Measurements from ENCODE around the gene PTPRG. TPM values are rescaled to one million over a fixed set of nuclear protein-coding genes. Genes with fewer than 3 reads are reported as not detected.

The PTPRG gene
- total and polyA plus RNA-seq, 2 experiments from 2014 or later = 24.4 to 131 TPM

DNA sequence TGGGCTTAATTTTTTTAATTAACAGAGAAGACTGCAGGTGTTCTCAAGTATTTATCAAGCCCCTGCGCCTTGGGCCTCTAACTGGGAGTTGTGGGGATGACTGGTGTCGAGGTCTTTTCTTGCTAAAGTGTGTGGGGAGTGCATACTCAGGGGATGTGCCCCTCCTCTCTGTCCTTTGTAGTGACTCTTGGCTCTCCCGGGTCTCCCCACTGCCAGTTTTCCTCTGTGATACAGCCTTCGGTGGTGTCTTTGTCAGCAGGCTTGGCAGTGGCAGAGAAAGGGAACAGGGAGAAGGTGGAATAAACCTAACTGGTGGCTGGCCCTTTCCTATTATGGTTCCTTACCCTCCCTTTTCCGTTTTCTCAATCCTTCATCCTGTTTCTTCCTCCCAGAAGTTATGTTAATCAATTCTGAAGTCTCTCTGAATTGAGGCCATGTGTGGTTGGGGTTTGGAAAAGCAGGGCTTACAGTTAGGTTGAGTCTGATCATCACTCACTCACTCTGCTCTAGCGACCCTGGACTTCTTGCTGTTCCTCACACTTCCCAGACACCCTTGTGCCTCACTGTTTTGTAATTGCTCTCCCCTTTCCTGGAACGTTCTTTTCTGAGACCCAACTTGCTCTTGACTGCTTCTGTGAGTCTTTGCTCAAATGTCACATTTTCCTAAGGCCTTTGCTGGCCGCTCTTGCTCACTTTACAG is 158.1 kb downstream of the PTPRG start (continued):
- no peak for TF ChIP-seq CTCF (conservative IDR thresholded peaks at IDR 0.05; ENCODE audit: low read depth in 2 of 2)

- ATAC-seq = no peak
- H3K4me1 Mint-ChIP-seq = peaks cover 62% of the 10 kb centered on the region
These were observed 161.7 kb downstream of the PTPRG start for GRCh38 chr3:61723038-61723437.

More at GRCh38 chr3:61723038-61723437, 161.7 kb downstream of the PTPRG start:
- TF ChIP-seq CREB1 (CRISPR knock-in tag; IDR thresholded peaks at IDR 0.05; ENCODE audit: low read depth) = no peak
- TF ChIP-seq, protein P1, sequence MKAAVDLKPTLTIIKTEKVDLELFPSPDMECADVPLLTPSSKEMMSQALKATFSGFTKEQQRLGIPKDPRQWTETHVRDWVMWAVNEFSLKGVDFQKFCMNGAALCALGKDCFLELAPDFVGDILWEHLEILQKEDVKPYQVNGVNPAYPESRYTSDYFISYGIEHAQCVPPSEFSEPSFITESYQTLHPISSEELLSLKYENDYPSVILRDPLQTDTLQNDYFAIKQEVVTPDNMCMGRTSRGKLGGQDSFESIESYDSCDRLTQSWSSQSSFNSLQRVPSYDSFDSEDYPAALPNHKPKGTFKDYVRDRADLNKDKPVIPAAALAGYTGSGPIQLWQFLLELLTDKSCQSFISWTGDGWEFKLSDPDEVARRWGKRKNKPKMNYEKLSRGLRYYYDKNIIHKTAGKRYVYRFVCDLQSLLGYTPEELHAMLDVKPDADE (IDR thresholded peaks at IDR 0.05) = no peak
- no peak for TF ChIP-seq ZNF462 (CRISPR knock-in tag; IDR thresholded peaks at IDR 0.05)
- TF ChIP-seq POLR2AphosphoS5 (IDR thresholded peaks at IDR 0.05; ENCODE audit: low read depth) = no peak
- TF ChIP-seq, protein P2, sequence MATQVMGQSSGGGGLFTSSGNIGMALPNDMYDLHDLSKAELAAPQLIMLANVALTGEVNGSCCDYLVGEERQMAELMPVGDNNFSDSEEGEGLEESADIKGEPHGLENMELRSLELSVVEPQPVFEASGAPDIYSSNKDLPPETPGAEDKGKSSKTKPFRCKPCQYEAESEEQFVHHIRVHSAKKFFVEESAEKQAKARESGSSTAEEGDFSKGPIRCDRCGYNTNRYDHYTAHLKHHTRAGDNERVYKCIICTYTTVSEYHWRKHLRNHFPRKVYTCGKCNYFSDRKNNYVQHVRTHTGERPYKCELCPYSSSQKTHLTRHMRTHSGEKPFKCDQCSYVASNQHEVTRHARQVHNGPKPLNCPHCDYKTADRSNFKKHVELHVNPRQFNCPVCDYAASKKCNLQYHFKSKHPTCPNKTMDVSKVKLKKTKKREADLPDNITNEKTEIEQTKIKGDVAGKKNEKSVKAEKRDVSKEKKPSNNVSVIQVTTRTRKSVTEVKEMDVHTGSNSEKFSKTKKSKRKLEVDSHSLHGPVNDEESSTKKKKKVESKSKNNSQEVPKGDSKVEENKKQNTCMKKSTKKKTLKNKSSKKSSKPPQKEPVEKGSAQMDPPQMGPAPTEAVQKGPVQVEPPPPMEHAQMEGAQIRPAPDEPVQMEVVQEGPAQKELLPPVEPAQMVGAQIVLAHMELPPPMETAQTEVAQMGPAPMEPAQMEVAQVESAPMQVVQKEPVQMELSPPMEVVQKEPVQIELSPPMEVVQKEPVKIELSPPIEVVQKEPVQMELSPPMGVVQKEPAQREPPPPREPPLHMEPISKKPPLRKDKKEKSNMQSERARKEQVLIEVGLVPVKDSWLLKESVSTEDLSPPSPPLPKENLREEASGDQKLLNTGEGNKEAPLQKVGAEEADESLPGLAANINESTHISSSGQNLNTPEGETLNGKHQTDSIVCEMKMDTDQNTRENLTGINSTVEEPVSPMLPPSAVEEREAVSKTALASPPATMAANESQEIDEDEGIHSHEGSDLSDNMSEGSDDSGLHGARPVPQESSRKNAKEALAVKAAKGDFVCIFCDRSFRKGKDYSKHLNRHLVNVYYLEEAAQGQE (IDR thresholded peaks at IDR 0.05; ENCODE audit: unreplicated experiment) = no peak
- TF ChIP-seq CTCF (conservative IDR thresholded peaks at IDR 0.05; ENCODE audit: low read depth in 2 of 2) = no peak
- no peak for TF ChIP-seq STAT1 (IDR thresholded peaks at IDR 0.05; ENCODE audit: unreplicated experiment)
- no peak for TF ChIP-seq JUNB (IDR thresholded peaks at IDR 0.05; ENCODE audit: unreplicated experiment)
- no peak for TF ChIP-seq EZH2 (IDR thresholded peaks at IDR 0.05; ENCODE audit: low read depth, unreplicated experiment)
- Histone ChIP-seq H3K27ac (ENCODE audit: low read depth) (no peak overlapping the region), H3F3A (replicated peaks; ENCODE audit: low read depth) (no peaks in the 10 kb centered on the region), H3K9me2 (ENCODE audit: insufficient read depth) (no peaks in the 10 kb centered on the region), H3K4me1 (ENCODE audit: insufficient read depth) (peaks cover 59% of the 10 kb centered on the region), H3K4me2 (no peak overlapping the region), H2AFZ (no peak overlapping the region), H3K4me3 (no peak overlapping the region), H3K27me3 (ENCODE audit: insufficient read depth) (no peaks in the 10 kb centered on the region), H3K36me3 (ENCODE audit: insufficient read depth) (0 out of 2 replicates have a peak, but pooled peaks cover 4% of the 10 kb centered on the region), H4K20me1 (replicated peaks; ENCODE audit: insufficient read depth) (0 out of 2 replicates have a peak, but pooled peaks cover 5% of the 10 kb centered on the region), H3K79me2 (replicated peaks; ENCODE audit: insufficient read depth) (peaks cover 100% of the 10 kb centered on the region)
- H3K27me3 Mint-ChIP-seq (ENCODE audit: insufficient read depth, low read depth, poor library complexity) = peaks cover 3% of the 10 kb centered on the region
- H3K4me3 Mint-ChIP-seq = no peak overlapping the region
- no peak for DNase-seq (ENCODE audit: low spot score)
- H3K27ac Mint-ChIP-seq = no peak overlapping the region
- no peaks in the 10 kb centered on the region for H3K9me3 Mint-ChIP-seq
- H3K36me3 Mint-ChIP-seq (ENCODE audit: low read depth) = peaks cover 7% of the 10 kb centered on the region; the same call in 1 of the 3 replicates

All from GM23338 (cell line).